SK-N-SH (cell line): Measurements from ENCODE around the gene ZNF599. TPM values are rescaled to one million over a fixed set of nuclear protein-coding genes. Genes with fewer than 3 reads are reported as not detected.

Experiments
- CTCF ChIA-PET: fragments of 300-600, 350-600 bp; formaldehyde crosslinking; extraction: SDS; loops from one replicate; lab custom pipeline; 2021; lab: Yijun Ruan, JAX
- POLR2A ChIA-PET: fragments of 350-600 bp; sonication (Branson Sonifier 250); formaldehyde crosslinking; extraction: SDS; loops from one replicate; lab custom pipeline; 2020; ENCODE audit warnings: antibody characterized with exemption, inconsistent platforms; lab: Yijun Ruan, JAX
- DNase-seq: peaks from one replicate; pipeline ENCODE4 v3.0.0; 2012
- H2AFZ ChIP-seq: fragments of 200-600 bp; sonication (generic); 2 replicates; pipeline ENCODE4 v1.8.1; 2016; ENCODE audit warnings: antibody characterized with exemption, mild to moderate bottlenecking, low read depth
- H3F3A ChIP-seq: fragments of 200-600 bp; sonication (generic); replicated peaks from 2 replicates; pipeline ENCODE3; 2016; ENCODE audit warnings: antibody characterized with exemption, mild to moderate bottlenecking; ENCODE audit not compliant: insufficient read depth
- H3K27ac ChIP-seq, 2 experiments: fragments of 200-500 bp in 1 of 2; fragments of 200-600 bp in 1 of 2; sonication (Bioruptor generic) in 1 of 2; sonication (generic), shearing (Covaris generic) in 1 of 2; 2 replicates each; pipeline versions ENCODE4 v1.5.1 to v1.6.1; 2014 to 2016; ENCODE audit warnings: low read depth in 2 of 2, inconsistent platforms in 1 of 2, low read length in 1 of 2, mild to moderate bottlenecking in 1 of 2, mixed read lengths in 1 of 2
- H3K27me3 ChIP-seq: fragments of 200-600 bp; sonication (generic), shearing (Covaris generic); 2 replicates; pipeline ENCODE4 v1.6.1; 2016; ENCODE audit warnings: mixed run types; ENCODE audit not compliant: insufficient read depth
- H3K36me3 ChIP-seq, 2 experiments: fragments of 200-500 bp in 1 of 2; fragments of 200-600 bp in 1 of 2; sonication (Bioruptor generic) in 1 of 2; sonication (generic) in 1 of 2; replicated peaks in 1 of 2; 2 replicates each; pipeline versions ENCODE3 to v1.5.1; 2014 to 2016; ENCODE audit warnings: low read length in 1 of 2, mild to moderate bottlenecking in 1 of 2; ENCODE audit not compliant: insufficient read depth in 2 of 2, control insufficient read depth in 1 of 2
- H3K4me1 ChIP-seq, 2 experiments: fragments of 200-500 bp in 1 of 2; fragments of 200-600 bp in 1 of 2; sonication (Bioruptor generic) in 1 of 2; sonication (generic), shearing (Covaris generic) in 1 of 2; 2 replicates each; pipeline versions ENCODE4 v1.5.1 to v1.6.1; 2014 to 2016; ENCODE audit warnings: low read depth in 1 of 2, low read length in 1 of 2, mixed run types in 1 of 2; ENCODE audit not compliant: insufficient read depth in 2 of 2, control insufficient read depth in 1 of 2
- H3K4me2 ChIP-seq: fragments of 200-600 bp; sonication (generic), shearing (Covaris generic); 2 replicates; pipeline ENCODE4 v1.6.1; 2017; ENCODE audit warnings: mixed run types
- H3K4me3 ChIP-seq, 2 experiments: fragments of 200-500 bp in 1 of 2; fragments of 200-600 bp in 1 of 2; sonication (Bioruptor generic) in 1 of 2; sonication (generic), shearing (Covaris generic) in 1 of 2; 2 replicates each; pipeline versions ENCODE4 v1.5.1 to v1.8.1; 2014 to 2016; ENCODE audit warnings: low read depth in 2 of 2, inconsistent platforms in 1 of 2, low read length in 1 of 2, mild to moderate bottlenecking in 1 of 2, mixed read lengths in 1 of 2, moderate library complexity in 1 of 2
- H3K79me2 ChIP-seq: fragments of 200-600 bp; sonication (generic); 2 replicates; pipeline ENCODE4 v1.8.1; 2017; ENCODE audit warnings: mild to moderate bottlenecking; ENCODE audit not compliant: insufficient read depth
- H3K9ac ChIP-seq: fragments of 200-600 bp; sonication (generic); 2 replicates; pipeline ENCODE4 v1.6.1; 2017; ENCODE audit warnings: mixed run types
- H3K9me2 ChIP-seq: fragments of 200-600 bp; sonication (generic); 2 replicates; pipeline ENCODE4 v1.6.1; 2017; ENCODE audit warnings: mixed run types
- H3K9me3 ChIP-seq: fragments of 200-600 bp; sonication (generic); 2 replicates; pipeline ENCODE4 v1.6.1; 2017; ENCODE audit warnings: mixed run types, mild to moderate bottlenecking, moderate library complexity
- H4K20me1 ChIP-seq: fragments of 200-600 bp; sonication (generic); 2 replicates; pipeline ENCODE4 v1.6.1; 2017; ENCODE audit warnings: mild to moderate bottlenecking, mixed run types; ENCODE audit not compliant: insufficient read depth
- CTCF ChIP-seq: fragments of 200-600 bp; sonication (generic); IDR thresholded peaks from 2 replicates; pipeline ENCODE4 v1.6.1; 2017; ENCODE audit warnings: antibody characterized with exemption, mild to moderate bottlenecking, moderate library complexity
- ELF1 ChIP-seq: IDR thresholded peaks from 2 replicates; pipeline ENCODE4 v1.4.0; 2012
- FOSL2 ChIP-seq: IDR thresholded peaks from 2 replicates; pipeline ENCODE4 v1.4.0; 2012; ENCODE audit warnings: low read depth, mild to moderate bottlenecking, moderate library complexity, borderline replicate concordance
- FOXM1 ChIP-seq: IDR thresholded peaks from 2 replicates; pipeline ENCODE4 v1.4.0; 2012; ENCODE audit warnings: low read depth, mild to moderate bottlenecking
- GABPA ChIP-seq: IDR thresholded peaks from 2 replicates; pipeline ENCODE4 v1.4.0; 2012; ENCODE audit warnings: low read depth, mild to moderate bottlenecking
- GATA2 ChIP-seq: sonication (generic); formaldehyde crosslinking; IDR thresholded peaks from 2 replicates; pipeline ENCODE4 v1.5.0; 2020; ENCODE audit warnings: mild to moderate bottlenecking, missing genetic modification reagents
- IRF3 ChIP-seq: fragments of 150-350 bp; IDR thresholded peaks from 2 replicates; pipeline ENCODE4 v1.6.1; 2016; ENCODE audit warnings: mild to moderate bottlenecking, low read depth, low read length
- SIN3A ChIP-seq: IDR thresholded peaks from 2 replicates; pipeline ENCODE4 v1.6.1; 2012; ENCODE audit warnings: low read depth, mild to moderate bottlenecking, low read length, moderate library complexity, borderline replicate concordance
- TEAD4 ChIP-seq: IDR thresholded peaks from 2 replicates; pipeline ENCODE4 v1.4.0; 2012; ENCODE audit warnings: mild to moderate bottlenecking, borderline replicate concordance; ENCODE audit not compliant: insufficient read depth
- USF1 ChIP-seq: IDR thresholded peaks from 2 replicates; pipeline ENCODE4 v1.4.0; 2012; ENCODE audit warnings: low read depth, borderline replicate concordance
- ZBTB33 ChIP-seq: IDR thresholded peaks from 2 replicates; pipeline ENCODE4 v1.4.0; 2012; ENCODE audit warnings: low read depth, borderline replicate concordance
- WGBS: methylation state at CpG from one replicate; pipeline ENCODE4 v1.1.6; 2017; ENCODE audit warnings: low lambda C conversion rate; 5-methylcytosine and 5-hydroxymethylcytosine counted together
- polyA plus RNA-seq, 3 experiments: library from polyadenylated mRNA; depleted of rRNA; stranded (reverse); fragments of >200 nt; gene quantifications; 2 replicates each; pipeline ENCODE4 v1.2.3, GENCODE V29; 2012

Gene ZNF599
- polyA plus RNA-seq, 1 of the 3 experiments (the other 2 are of a cell fraction) = 17.9 TPM

GRCh38 chr19:34732612-34733211 is 40.3 kb downstream of the ZNF599 start:
- Histone ChIP-seq H3K27ac (peak overlapping the region in 1 of 2 experiments; percentile 98; a peak in 2 of 4 replicates), H3K9me2 (no peaks in the 10 kb centered on the region), H3F3A (peaks cover 7% of the 10 kb centered on the region), H3K27me3 (no peaks in the 10 kb centered on the region), H2AFZ (no peak overlapping the region), H4K20me1 (no peaks in the 10 kb centered on the region), H3K4me3 (peak overlapping the region; percentile 16 to 82; a peak in 2 of 4 replicates), H3K36me3 (peaks cover 16 to 26% of the 10 kb centered on the region in 2 experiments), H3K4me1 (peaks cover 0 to 25% of the 10 kb centered on the region in 2 experiments; a peak in 1 of 4 replicates)
- DNase-seq = peak; percentile 30
- CTCF ChIA-PET = interaction anchor here (1.2 kb wide), 1 partner anchor 20 kb away, joined by 5 read pairs; no protein-coding TSS in a partner anchor
- WGBS = 69% methylated on average over 11 of the region's 15 CpGs
- POLR2A ChIA-PET = no interaction called here
- TF ChIP-seq GABPA = no peak
- TF ChIP-seq FOXM1 = no peak
- TF ChIP-seq TEAD4 = no peak
- no peak for TF ChIP-seq FOSL2
- TF ChIP-seq, all 33 proteins: peak for 0
- Histone ChIP-seq H3K9ac (no peak overlapping the region), H3K79me2 (peaks cover 18% of the 10 kb centered on the region; the same call in 1 of the 2 replicates), H3K4me2 (peak overlapping the region; percentile 81), H3K9me3 (no peaks in the 10 kb centered on the region)

- Histone ChIP-seq H3K9ac (no peak overlapping the region), H3K4me2 (no peak overlapping the region), H4K20me1 (no peaks in the 10 kb centered on the region), H3K79me2 (peaks cover 18% of the 10 kb centered on the region; the same call in 1 of the 2 replicates), H2AFZ (no peak overlapping the region), H3K36me3 (peaks cover 9 to 18% of the 10 kb centered on the region in 2 experiments), H3K4me3 (no peak overlapping the region), H3K27ac (no peak overlapping the region), H3K4me1 (peaks cover 0 to 25% of the 10 kb centered on the region in 2 experiments; a peak in 1 of 4 replicates), H3F3A (peaks cover 3% of the 10 kb centered on the region), H3K9me2 (no peaks in the 10 kb centered on the region), H3K27me3 (no peaks in the 10 kb centered on the region), H3K9me3 (no peaks in the 10 kb centered on the region)
- no peak for DNase-seq
- ChIA-PET POLR2A (no interaction called here), CTCF (no interaction called here)
- WGBS = 75% methylated on average over 5 of the region's 7 CpGs
- TF ChIP-seq IRF3 (no peak), USF1 (no peak), SIN3A (no peak), CTCF (no peak), ZBTB33 (no peak), ELF1 (no peak), GATA2 (CRISPR knock-in tag) (no peak)
These were observed 41.1 kb downstream of the ZNF599 start for GRCh38 chr19:34731964-34732363.
